Cardiac muscle cell (in vitro differentiated cells and primary cell): Measurements from ENCODE around the gene FGF22. TPM values are rescaled to one million over a fixed set of nuclear protein-coding genes. Genes with fewer than 3 reads are reported as not detected.

Source experiments
- DNase-seq, 2 donors: peaks; one replicate each; pipeline versions ENCODE4 v3.0.0 to v3.0.0-alpha.2; 2010 to 2017; ENCODE audit warnings: low read depth in 1 of 2, low spot score in 1 of 2
- H3K27ac ChIP-seq: fragments of 200-600 bp; sonication (generic); 2 replicates; pipeline ENCODE4 v1.5.1; 2016
- H3K27me3 ChIP-seq: fragments of 200-600 bp; sonication (generic); 2 replicates; pipeline ENCODE4 v1.6.0; 2016; ENCODE audit warnings: control low read depth
- H3K36me3 ChIP-seq: fragments of 200-600 bp; sonication (generic); 2 replicates; pipeline ENCODE4 v1.5.1; 2016; ENCODE audit warnings: control low read depth
- H3K4me1 ChIP-seq: fragments of 200-600 bp; sonication (generic); 2 replicates; pipeline ENCODE4 v1.8.1; 2017; ENCODE audit warnings: low read depth, mild to moderate bottlenecking, mixed run types
- H3K4me3 ChIP-seq: fragments of 200-600 bp; sonication (generic); 2 replicates; pipeline ENCODE4 v1.5.1; 2016; ENCODE audit warnings: mild to moderate bottlenecking
- H3K9me3 ChIP-seq: fragments of 200-600 bp; sonication (generic); 2 replicates; pipeline ENCODE4 v1.5.1; 2017; ENCODE audit warnings: low read depth, mild to moderate bottlenecking, control low read depth
- CTCF ChIP-seq: IDR thresholded peaks from 2 replicates; pipeline ENCODE4 v1.5.1; 2012; ENCODE audit warnings: low read depth, mild to moderate bottlenecking, low read length
- polyA plus RNA-seq: library from polyadenylated mRNA; unstranded; fragments of >200 nt; fragmentation: Nextera tagmentation; extraction: Ambion mirVana; gene quantifications from 2 replicates; pipeline ENCODE4 v1.2.1, GENCODE V29; 2016
- total RNA-seq: library from RNA; depleted of rRNA; stranded (reverse); fragments of >200 nt; gene quantifications from 2 replicates; pipeline ENCODE4 v1.2.3, GENCODE V29; 2016

Gene FGF22
- total and polyA plus RNA-seq, 2 experiments from 2014 or later = 0.92 TPM; not detected in 1

- no peaks in the 10 kb centered on the region for H3K27me3 ChIP-seq
- H3K9me3 ChIP-seq = no peaks in the 10 kb centered on the region
- no peak overlapping the region for H3K4me3 ChIP-seq
- peaks cover 7% of the 10 kb centered on the region for H3K4me1 ChIP-seq
- no peak for TF ChIP-seq CTCF
- H3K36me3 ChIP-seq = no peaks in the 10 kb centered on the region
- DNase-seq = no peak
- H3K27ac ChIP-seq = peak overlapping the region; percentile 70
Observed at GRCh38 chr19:677601-678436, 38.1 kb downstream of the FGF22 start.

- no peak for DNase-seq
- TF ChIP-seq CTCF = no peak
- Histone ChIP-seq H3K27ac (no peak overlapping the region), H3K27me3 (no peaks in the 10 kb centered on the region), H3K36me3 (no peaks in the 10 kb centered on the region), H3K9me3 (no peaks in the 10 kb centered on the region), H3K4me1 (peaks cover 7% of the 10 kb centered on the region), H3K4me3 (no peak overlapping the region)
Observed at GRCh38 chr19:678791-679388, 39.2 kb downstream of the FGF22 start.

- Histone ChIP-seq H3K4me1 (peaks cover 7% of the 10 kb centered on the region), H3K4me3 (peak overlapping the region; percentile 93), H3K27me3 (no peaks in the 10 kb centered on the region), H3K36me3 (no peaks in the 10 kb centered on the region), H3K27ac (peak overlapping the region; percentile 95), H3K9me3 (no peaks in the 10 kb centered on the region)
- TF ChIP-seq CTCF = peak; percentile 10
- DNase-seq = peak; percentile 70 to 89
Observed at GRCh38 chr19:679418-680286, 40.0 kb downstream of the FGF22 start.

GRCh38 chr19:680287-681028 lies 40.8 kb downstream of the FGF22 start:
- Histone ChIP-seq H3K4me1 (peaks cover 5% of the 10 kb centered on the region), H3K4me3 (peak overlapping the region; percentile 93), H3K27me3 (no peaks in the 10 kb centered on the region), H3K9me3 (no peaks in the 10 kb centered on the region), H3K27ac (peak overlapping the region; percentile 95), H3K36me3 (no peaks in the 10 kb centered on the region)
- TF ChIP-seq CTCF = peak; percentile 28
- peak; percentile 98 to 99 for DNase-seq
